Medulla oblongata (tissue), 1 donor: ENCODE measurements around the gene PM20D1.

Experiments
- DNase-seq: peaks from one replicate; pipeline ENCODE4 v3.0.0-alpha.2; 2015; ENCODE audit errors: extremely low spot score

Gene PM20D1

GRCh38 chr1:205804605-205805004 lies 45.3 kb downstream of the PM20D1 start:
- no peak for DNase-seq

DNA sequence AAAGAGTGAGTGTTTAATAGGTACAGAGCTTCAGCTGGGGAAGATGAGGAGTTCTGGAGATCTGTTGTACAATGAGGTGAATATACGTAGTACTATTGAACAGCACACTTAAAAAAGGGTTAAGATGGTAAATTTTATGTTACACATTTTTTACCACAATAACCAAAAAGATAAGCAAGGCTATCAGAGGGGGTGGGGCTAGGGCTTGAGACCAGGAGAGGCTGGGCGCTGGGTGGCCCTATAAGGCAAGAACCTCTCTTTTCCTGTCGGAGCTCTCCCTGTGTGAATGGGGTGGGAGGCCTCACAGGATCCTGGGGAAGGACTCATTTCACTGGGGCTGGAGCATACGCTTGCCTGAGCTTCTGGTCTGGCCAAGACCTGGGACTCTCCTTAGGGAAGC lies 45.9 kb downstream of the PM20D1 start:
- no peak for DNase-seq

GRCh38 chr1:205802060-205802459 lies 47.9 kb downstream of the PM20D1 start:
- no peak for DNase-seq

GRCh38 chr1:205800981-205801703 lies 48.8 kb downstream of the PM20D1 start:
- DNase-seq: peak; percentile 4

GRCh38 chr1:205800427-205800826 lies 49.5 kb downstream of the PM20D1 start:
- no peak for DNase-seq

DNA sequence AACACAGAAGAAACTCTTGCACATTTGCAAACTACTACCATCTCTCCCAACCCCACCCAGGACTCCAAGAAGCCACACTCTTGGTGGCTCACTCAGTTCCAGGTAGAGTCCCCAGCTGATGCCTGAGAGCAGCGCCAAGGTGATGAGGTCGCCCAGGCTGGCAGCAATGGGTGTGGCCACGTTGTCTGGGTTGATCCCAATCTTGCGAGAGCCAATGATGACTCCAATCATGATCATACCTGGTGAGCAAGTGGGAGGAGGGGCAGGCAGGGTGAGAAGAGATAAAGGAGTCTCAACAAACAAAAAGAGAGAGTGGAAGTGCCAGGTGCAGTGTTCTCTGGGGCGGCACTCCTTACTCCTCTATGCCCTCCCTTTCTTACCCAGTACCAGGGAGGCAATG lies 51.4 kb downstream of the PM20D1 start:
- no peak for DNase-seq

- DNase-seq: no peak
Observed at GRCh38 chr1:205797168-205797567, 52.8 kb downstream of the PM20D1 start.

DNA sequence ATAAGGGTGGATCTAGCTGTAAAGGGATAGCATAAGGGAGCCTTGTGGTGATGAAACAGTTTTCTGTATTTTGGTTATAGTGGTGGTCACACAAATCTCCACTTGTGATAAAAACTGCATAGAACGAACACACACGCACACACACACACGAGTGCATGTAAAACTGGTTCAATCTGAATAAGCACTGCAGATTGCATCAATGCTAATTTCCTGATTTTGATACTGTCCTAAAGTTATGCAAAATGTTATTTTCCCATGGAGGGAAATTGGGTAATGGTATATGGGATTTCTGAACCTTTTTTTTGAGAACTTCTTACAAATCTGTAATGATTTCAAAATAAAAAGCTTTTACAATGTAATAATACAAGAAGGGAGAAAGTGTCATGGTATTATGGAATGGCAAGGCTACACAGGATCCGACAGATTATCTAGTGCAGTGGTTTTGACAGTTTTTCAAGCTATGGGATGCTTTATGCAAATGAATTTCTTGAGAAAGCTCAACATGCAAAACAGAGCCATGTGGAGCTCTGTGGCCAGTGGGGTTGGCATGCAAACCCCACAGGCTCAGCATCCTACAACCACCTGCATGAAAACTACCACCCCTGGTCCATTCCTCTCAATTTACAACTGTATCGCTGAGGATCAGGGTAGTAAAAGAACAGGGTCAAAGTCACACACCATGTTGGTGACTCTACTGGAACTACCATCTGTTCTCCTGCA lies 55.8 kb downstream of the PM20D1 start:
- no peak for DNase-seq

DNA sequence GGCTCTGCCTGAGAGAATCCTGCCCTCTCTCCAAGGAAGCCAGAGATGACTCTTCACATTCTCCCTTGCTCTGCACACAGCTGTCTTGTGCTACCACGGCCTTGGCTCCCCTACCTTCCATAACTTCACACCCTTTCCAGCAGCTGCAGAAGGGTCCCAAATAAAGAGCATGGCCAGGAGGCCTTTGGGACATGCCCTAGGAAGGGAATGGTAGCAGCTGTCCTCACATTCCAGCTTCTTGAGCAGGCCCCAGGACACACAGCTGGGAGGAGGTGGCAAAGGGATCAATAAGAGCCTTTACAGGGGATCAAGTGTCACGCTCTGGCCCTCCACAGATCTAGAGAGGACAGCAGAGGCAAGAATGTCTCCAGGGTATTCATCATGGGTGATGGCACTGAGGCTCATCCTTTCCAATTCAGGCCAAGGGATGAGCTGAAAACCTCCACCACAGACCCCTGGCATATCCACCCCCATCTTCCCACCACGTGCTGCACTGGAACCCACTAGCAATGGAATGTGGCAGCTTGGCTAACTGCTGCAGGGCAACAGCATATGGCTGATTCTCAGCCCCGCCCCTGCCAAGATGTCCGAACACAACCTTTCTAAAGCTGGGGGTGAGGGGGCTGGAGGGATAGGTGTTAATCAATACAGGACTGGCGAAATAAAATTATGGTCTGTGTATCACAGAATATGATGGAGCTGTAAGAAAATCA lies 56.8 kb downstream of the PM20D1 start:
- DNase-seq: no peak

DNA sequence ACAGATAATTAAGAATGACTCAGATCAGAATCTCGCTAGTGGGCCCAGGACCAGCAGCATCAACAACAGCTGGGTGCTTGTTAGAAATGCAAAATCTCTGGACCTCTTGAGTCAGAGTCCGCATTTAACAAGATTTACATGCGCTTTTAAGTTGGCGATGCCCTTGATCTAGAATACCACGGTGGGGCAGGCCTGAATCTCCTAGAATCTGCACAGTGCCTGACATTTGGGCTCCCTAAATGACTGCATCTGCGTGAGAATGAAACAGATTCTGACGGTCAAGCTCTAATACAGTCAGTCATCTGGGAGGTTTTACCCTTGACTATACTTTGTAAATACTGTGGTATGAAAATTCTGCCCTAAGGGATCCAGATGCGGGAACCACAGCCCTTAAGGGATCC lies 57.5 kb downstream of the PM20D1 start:
- peak; percentile 8 for DNase-seq

- DNase-seq: peak; percentile 92
Observed at GRCh38 chr1:205791568-205792180, 58.3 kb downstream of the PM20D1 start.

- no peak for DNase-seq
Observed at GRCh38 chr1:205787287-205787916, 62.5 kb downstream of the PM20D1 start.

DNA sequence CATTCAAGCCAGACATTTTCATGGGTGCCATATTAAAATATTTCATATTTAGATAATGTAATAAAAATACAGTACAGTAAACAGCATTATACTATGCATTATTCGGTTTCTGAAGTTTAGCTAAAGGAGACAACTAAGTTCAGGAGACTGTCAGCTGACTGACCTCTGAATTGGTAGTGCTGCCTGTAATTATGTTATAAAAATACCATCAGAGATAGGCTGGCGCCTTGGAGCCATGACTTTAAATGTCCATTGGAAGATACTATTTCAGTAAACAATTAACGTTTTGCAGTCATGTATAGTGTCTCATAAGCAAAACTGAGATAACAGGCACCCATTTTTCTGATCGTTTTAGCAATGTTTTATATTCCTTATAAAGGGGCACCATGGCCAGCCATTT lies 63.3 kb downstream of the PM20D1 start:
- no peak for DNase-seq

GRCh38 chr1:205785446-205785845 lies 64.5 kb downstream of the PM20D1 start:
- DNase-seq: no peak

- peak; percentile 36 for DNase-seq
Observed at GRCh38 chr1:205783904-205784303, 66.0 kb downstream of the PM20D1 start.

DNA sequence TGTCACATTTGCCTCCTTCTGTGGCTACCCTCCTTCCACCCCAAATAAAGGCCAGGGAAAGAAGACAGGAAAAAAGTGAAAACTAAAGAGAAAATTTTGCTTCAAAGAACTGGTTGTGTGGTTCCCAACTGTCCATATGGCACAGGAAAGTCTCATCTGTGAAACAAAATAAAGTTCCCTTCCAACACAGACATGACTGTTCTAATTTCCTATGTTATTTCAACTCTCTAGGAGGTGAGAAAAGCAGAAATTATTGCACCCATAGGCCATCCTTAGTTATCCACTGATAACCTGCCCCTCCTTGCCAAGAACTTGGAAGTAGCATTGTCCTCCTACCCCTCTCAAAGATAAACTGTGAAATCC lies 66.5 kb downstream of the PM20D1 start:
- no peak for DNase-seq

DNA sequence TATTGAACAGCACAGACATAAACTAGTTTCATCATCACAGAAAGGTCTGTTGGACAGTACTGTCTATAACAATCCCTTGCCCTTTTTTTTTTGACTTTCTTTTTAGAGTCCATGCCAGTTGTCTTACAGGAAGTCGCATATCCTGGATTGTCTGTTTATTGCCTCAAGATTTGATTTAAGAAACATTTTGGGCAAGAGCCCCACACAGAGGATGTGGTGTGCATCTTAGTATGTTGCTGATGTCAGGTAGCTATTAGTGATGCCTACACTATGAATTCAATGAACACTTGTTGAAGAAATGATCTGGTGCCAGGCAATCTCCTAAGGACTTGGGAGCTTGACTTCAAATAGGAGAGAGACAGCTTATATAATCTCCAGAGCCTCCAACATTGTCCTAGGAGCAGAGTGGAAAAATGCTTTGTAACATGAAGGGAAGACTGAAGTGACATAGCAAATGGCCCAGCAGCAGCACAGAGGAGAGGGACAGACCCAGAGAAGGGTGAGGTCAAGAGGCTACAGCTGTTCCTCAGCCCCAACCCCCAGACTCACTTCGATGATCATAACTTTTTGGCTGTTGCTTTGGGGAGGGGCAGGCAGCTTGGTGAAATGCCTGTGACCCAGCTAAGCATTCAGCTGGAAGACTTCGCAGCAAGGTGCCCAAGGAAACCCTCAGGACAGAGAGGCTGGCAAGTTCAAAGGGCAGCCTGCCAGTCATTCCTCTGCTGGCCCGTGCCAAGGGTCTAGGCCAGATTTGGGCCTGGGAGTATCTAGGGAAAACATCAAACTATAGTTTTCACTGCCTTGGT lies 67.1 kb downstream of the PM20D1 start:
- DNase-seq: no peak

GRCh38 chr1:205780335-205780734 lies 69.6 kb downstream of the PM20D1 start:
- no peak for DNase-seq
